ENCODE results near the gene RGS11. TPM values are rescaled to one million over a fixed set of nuclear protein-coding genes. Genes with fewer than 3 reads are reported as not detected.

Gene RGS11
- total and polyA plus RNA-seq, 2 of the 4 experiments (the other 2 are of a cell fraction) = under 0.01 to 0.48 TPM

DNA sequence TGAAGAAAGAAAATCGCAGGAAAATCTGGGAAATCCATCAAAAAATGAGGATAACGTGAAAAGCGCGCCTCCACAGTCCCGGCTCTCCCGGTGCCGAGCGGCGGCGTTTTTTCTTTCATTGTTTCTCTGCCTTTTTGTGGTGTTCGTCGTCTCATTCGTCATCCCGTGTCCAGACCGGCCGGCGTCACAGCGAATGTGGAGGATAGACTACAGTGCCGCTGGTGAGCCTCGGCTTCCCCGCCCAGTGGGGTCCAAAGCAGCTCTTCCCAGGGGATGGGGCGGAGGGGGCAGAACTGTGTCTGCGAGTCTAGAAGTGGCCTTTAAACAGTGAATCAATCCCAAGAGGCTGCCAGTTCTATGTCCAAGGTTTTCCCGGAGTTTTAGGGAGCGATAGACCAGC, 21.3 kb downstream of the RGS11 start:
- Histone ChIP-seq H3K4me3 (ENCODE audit: insufficient read depth, low read depth, low read length) (no peak overlapping the region), H3K4ac (ENCODE audit: low read depth, low read length) (no peak overlapping the region), H2AK5ac (ENCODE audit: low read depth, low read length) (no peak overlapping the region), H3K27me3 (ENCODE audit: control insufficient read depth, insufficient read depth, low read length) (no peaks in the 10 kb centered on the region), H2BK5ac (ENCODE audit: low read depth, low read length, poor library complexity, severe bottlenecking) (no peak overlapping the region), H3K9ac (ENCODE audit: low read depth, low read length) (no peak overlapping the region), H3K14ac (replicated peaks; ENCODE audit: low read depth, low read length) (no peak overlapping the region), H3K27ac (ENCODE audit: insufficient read depth, low read length) (no peak overlapping the region), H4K8ac (ENCODE audit: low read depth in 2 of 2, low read length in 2 of 2) (no peak overlapping the region), H2AFZ (replicated peaks; ENCODE audit: low read length, poor library complexity) (no peak overlapping the region), H2BK20ac (ENCODE audit: low read depth, low read length) (no peak overlapping the region), H4K91ac (ENCODE audit: insufficient read depth, low read depth, low read length) (no peak overlapping the region), H4K20me1 (ENCODE audit: insufficient read depth, low read length) (peaks cover 2% of the 10 kb centered on the region; the same call in 1 of the 2 replicates), H3K36me3 (ENCODE audit: control insufficient read depth, insufficient read depth, low read length) (peaks cover 26% of the 10 kb centered on the region), H3K9me1 (ENCODE audit: insufficient read depth, low read length) (0 out of 2 replicates have a peak, but pooled peaks cover under 1% of the 10 kb centered on the region), H2AK9ac (replicated peaks; ENCODE audit: low read depth, low read length, poor library complexity) (no peak overlapping the region), H3K23ac (ENCODE audit: low read depth, low read length) (no peak overlapping the region), H3K4me2 (ENCODE audit: low read depth, low read length) (no peak overlapping the region), H3K4me1 (ENCODE audit: control insufficient read depth, insufficient read depth, low read length) (no peaks in the 10 kb centered on the region), H2BK120ac (ENCODE audit: low read depth, low read length) (no peak overlapping the region), H3K9me3 (ENCODE audit: control insufficient read depth, insufficient read depth, low read length) (no peaks in the 10 kb centered on the region), H3K18ac (ENCODE audit: low read depth, low read length) (no peak overlapping the region), H3K79me1 (ENCODE audit: low read depth in 1 of 2, low read length in 2 of 2) (no peaks in the 10 kb centered on the region), H4K5ac (ENCODE audit: low read depth, low read length) (no peak overlapping the region), H3K56ac (ENCODE audit: extremely low read depth, insufficient read depth, low read length) (no peak overlapping the region), H2BK15ac (ENCODE audit: low read depth, low read length) (no peak overlapping the region)
- POLR2A ChIA-PET (ENCODE audit: unreplicated experiment) = no interaction called here
- WGBS, 2 experiments (ENCODE audit: extremely low coverage in 2 of 2, insufficient read length in 1 of 2) = 92% methylated on average over 18 of the region's 25 CpGs; no CpG with 5 or more reads in 1 of the 2 experiments
- CTCF ChIA-PET = no interaction called here
- in situ Hi-C loops (cut with MboI; ENCODE audit: low sequenced_read_pairs) = no loop called here
- dilution Hi-C loops (cut with HindIII; ENCODE audit: low sequenced_read_pairs, unreplicated experiment) = no loop called here
- ATAC-seq (ENCODE audit: low read depth) = no peak
- no peak for DNase-seq
- no TSS peak for BruUV-seq (replicated peaks)
- intact Hi-C loops (cut with micrococcal nuclease) = no loop called here
- TF ChIP-seq BHLHE40 (IDR thresholded peaks at IDR 0.05; ENCODE audit: low read depth, low read length) (no peak), SMC3 (IDR thresholded peaks at IDR 0.05; ENCODE audit: low read depth, low read length) (no peak), NFE2L2 (IDR thresholded peaks at IDR 0.05; ENCODE audit: low read depth, low read length) (no peak), CHD1 (IDR thresholded peaks at IDR 0.05; ENCODE audit: low read depth, low read length) (no peak), MAFK (IDR thresholded peaks at IDR 0.05; ENCODE audit: low read depth, low read length) (no peak), MXI1 (IDR thresholded peaks at IDR 0.05; ENCODE audit: borderline replicate concordance, low read depth, low read length) (no peak), RAD21 (IDR thresholded peaks at IDR 0.05; ENCODE audit: low read length) (no peak)
- TF ChIP-seq, protein P1, sequence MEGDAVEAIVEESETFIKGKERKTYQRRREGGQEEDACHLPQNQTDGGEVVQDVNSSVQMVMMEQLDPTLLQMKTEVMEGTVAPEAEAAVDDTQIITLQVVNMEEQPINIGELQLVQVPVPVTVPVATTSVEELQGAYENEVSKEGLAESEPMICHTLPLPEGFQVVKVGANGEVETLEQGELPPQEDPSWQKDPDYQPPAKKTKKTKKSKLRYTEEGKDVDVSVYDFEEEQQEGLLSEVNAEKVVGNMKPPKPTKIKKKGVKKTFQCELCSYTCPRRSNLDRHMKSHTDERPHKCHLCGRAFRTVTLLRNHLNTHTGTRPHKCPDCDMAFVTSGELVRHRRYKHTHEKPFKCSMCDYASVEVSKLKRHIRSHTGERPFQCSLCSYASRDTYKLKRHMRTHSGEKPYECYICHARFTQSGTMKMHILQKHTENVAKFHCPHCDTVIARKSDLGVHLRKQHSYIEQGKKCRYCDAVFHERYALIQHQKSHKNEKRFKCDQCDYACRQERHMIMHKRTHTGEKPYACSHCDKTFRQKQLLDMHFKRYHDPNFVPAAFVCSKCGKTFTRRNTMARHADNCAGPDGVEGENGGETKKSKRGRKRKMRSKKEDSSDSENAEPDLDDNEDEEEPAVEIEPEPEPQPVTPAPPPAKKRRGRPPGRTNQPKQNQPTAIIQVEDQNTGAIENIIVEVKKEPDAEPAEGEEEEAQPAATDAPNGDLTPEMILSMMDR (conservative IDR thresholded peaks at IDR 0.05; ENCODE audit: low read depth, low read length) = no peak
- TF ChIP-seq, protein P2, sequence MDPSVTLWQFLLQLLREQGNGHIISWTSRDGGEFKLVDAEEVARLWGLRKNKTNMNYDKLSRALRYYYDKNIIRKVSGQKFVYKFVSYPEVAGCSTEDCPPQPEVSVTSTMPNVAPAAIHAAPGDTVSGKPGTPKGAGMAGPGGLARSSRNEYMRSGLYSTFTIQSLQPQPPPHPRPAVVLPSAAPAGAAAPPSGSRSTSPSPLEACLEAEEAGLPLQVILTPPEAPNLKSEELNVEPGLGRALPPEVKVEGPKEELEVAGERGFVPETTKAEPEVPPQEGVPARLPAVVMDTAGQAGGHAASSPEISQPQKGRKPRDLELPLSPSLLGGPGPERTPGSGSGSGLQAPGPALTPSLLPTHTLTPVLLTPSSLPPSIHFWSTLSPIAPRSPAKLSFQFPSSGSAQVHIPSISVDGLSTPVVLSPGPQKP (IDR thresholded peaks at IDR 0.05; ENCODE audit: borderline replicate concordance, low read depth, low read length) = no peak
